Subcutaneous adipose tissue (tissue), 4 donors: Measurements from ENCODE around the gene WDR20. TPM values are rescaled to one million over a fixed set of nuclear protein-coding genes. Genes with fewer than 3 reads are reported as not detected.

Source experiments
- CTCF ChIP-seq: fragments of 450-650 bp; IDR thresholded peaks from one replicate; pipeline ENCODE4 v1.5.1; 2016; ENCODE audit warnings: low read depth, mild to moderate bottlenecking, control low read depth, antibody characterized with exemption, moderate library complexity
- total RNA-seq, 4 donors: library from RNA; depleted of rRNA; stranded (reverse); fragments of >200 nt; gene quantifications; one replicate each; pipeline ENCODE4 v1.1.0, GENCODE V29; 2016

Gene WDR20
- total RNA-seq, 4 donors from 2014 or later = 21.2 to 29.3 (median 26.5) TPM

GRCh38 chr14:102185360-102185759 is 45.7 kb downstream of the WDR20 start:
- no peak for TF ChIP-seq CTCF

- no peak for TF ChIP-seq CTCF
Measured at GRCh38 chr14:102187044-102187443, 47.3 kb downstream of the WDR20 start.

DNA sequence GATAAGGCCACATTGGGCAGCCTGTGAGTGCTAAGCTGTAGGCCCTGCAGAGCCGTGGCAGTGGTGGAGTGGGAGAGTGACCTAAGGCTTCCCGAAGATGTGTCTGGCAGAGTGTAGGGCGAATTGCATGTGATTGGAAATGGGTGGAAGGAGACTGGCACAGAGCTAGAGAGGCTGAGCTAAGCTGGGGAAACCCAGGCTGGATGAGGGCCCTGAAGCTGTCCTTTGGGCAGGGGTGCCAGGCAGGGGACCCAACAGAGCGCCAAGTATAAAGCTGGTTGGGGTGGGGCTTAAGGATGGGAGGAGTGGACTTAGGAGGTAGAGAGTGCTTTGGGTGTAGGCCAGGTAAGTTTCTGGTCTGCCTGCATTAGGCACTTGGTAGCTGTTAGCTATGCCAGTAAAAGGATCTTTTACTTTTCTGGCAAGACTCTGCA is 47.9 kb downstream of the WDR20 start:
- no peak for TF ChIP-seq CTCF

- no peak for TF ChIP-seq CTCF
Measured at GRCh38 chr14:102188187-102188586, 48.5 kb downstream of the WDR20 start.

DNA sequence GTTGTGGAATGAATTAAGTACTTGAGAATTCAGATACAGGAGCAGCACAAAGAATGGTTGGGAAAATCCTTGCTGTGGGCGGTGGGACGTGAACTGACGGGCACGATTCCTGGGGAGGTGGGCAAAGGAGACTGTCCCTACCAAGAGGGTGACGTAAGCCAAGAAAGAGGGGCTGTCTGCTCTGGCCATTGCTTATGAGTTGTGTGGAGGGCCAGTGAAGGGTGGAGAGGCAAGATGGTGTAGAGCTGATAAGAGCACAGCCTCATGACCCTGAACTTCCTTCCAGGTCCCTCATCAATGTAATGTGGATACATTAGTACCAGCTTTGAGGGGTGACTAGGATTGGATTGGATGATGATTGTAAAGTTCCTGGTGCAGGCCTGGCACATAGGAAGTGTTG is 50.2 kb downstream of the WDR20 start:
- TF ChIP-seq CTCF = no peak

GRCh38 chr14:102192840-102193502 is 53.3 kb downstream of the WDR20 start:
- no peak for TF ChIP-seq CTCF

- no peak for TF ChIP-seq CTCF
Measured at GRCh38 chr14:102194856-102195255, 55.2 kb downstream of the WDR20 start.
